BJ (cell line): Measurements from ENCODE around the gene CTNNA2. TPM values are rescaled to one million over a fixed set of nuclear protein-coding genes. Genes with fewer than 3 reads are reported as not detected.

Source experiments
- CTCF ChIA-PET: fragments of 350-600 bp; formaldehyde crosslinking; extraction: SDS; loops from one replicate; lab custom pipeline; 2021; ENCODE audit warnings: antibody characterized with exemption, inconsistent platforms; lab: Yijun Ruan, JAX
- POLR2A ChIA-PET: fragments of 300-600 bp; sonication (Branson Sonifier 250); formaldehyde crosslinking; extraction: SDS; loops from one replicate; lab custom pipeline; 2021; ENCODE audit warnings: antibody characterized with exemption; lab: Charles Lee
- DNase-seq: peaks from one replicate; pipeline ENCODE4 v3.0.0-alpha.2; 2011; ENCODE audit warnings: low read depth
- H3K27me3 ChIP-seq: 2 replicates; pipeline ENCODE4 v1.6.0; 2011; ENCODE audit warnings: low read length; ENCODE audit not compliant: control insufficient read depth, insufficient read depth
- H3K36me3 ChIP-seq: 2 replicates; pipeline ENCODE4 v1.5.1; 2011; ENCODE audit warnings: low read length; ENCODE audit not compliant: control insufficient read depth, insufficient read depth
- H3K4me3 ChIP-seq: 2 replicates; pipeline ENCODE4 v1.5.1; 2011; ENCODE audit warnings: low read depth, mild to moderate bottlenecking, control low read depth, low read length
- CTCF ChIP-seq: IDR thresholded peaks from 2 replicates; pipeline ENCODE4 v1.5.1; 2011; ENCODE audit warnings: low read depth, mild to moderate bottlenecking, control low read depth, inconsistent platforms, low read length, moderate library complexity; ENCODE audit not compliant: insufficient read depth
- polyA plus RNA-seq: library from polyadenylated mRNA; depleted of rRNA; stranded (reverse); fragments of >200 nt; gene quantifications from 2 replicates; pipeline ENCODE4 v1.2.3, GENCODE V29; 2011

The CTNNA2 gene
- polyA plus RNA-seq, 1 experiment = not detected

GRCh38 chr2:79758749-79759282 lies 246.0 kb downstream of the CTNNA2 start:
- Histone ChIP-seq H3K4me3 (no peak overlapping the region), H3K36me3 (no peaks in the 10 kb centered on the region), H3K27me3 (no peaks in the 10 kb centered on the region)
- no peak for DNase-seq
- ChIA-PET CTCF (no interaction called here), POLR2A (no interaction called here)
- TF ChIP-seq CTCF = no peak

GRCh38 chr2:79770926-79771325 lies 258.1 kb downstream of the CTNNA2 start:
- Histone ChIP-seq H3K4me3 (no peak overlapping the region), H3K27me3 (no peaks in the 10 kb centered on the region), H3K36me3 (no peaks in the 10 kb centered on the region)
- POLR2A ChIA-PET = no interaction called here
- DNase-seq = no peak
- no peak for TF ChIP-seq CTCF
- CTCF ChIA-PET = no interaction called here

- no peaks in the 10 kb centered on the region for H3K27me3 ChIP-seq
- H3K36me3 ChIP-seq = no peaks in the 10 kb centered on the region
- CTCF ChIA-PET = interaction anchor here (1.2 kb wide), 1 partner anchor 20 kb away, joined by 3 read pairs; no protein-coding TSS in a partner anchor
- POLR2A ChIA-PET = no interaction called here
- no peak for TF ChIP-seq CTCF
- no peak overlapping the region for H3K4me3 ChIP-seq
- no peak for DNase-seq
Measured at GRCh38 chr2:79771493-79771892, 258.6 kb downstream of the CTNNA2 start.

- ChIA-PET CTCF (no interaction called here), POLR2A (no interaction called here)
- no peak for DNase-seq
Measured at GRCh38 chr2:79774016-79774415, 261.2 kb downstream of the CTNNA2 start.

GRCh38 chr2:79776461-79776860 lies 263.6 kb downstream of the CTNNA2 start:
- no peak for TF ChIP-seq CTCF
- Histone ChIP-seq H3K27me3 (no peaks in the 10 kb centered on the region), H3K4me3 (no peak overlapping the region), H3K36me3 (no peaks in the 10 kb centered on the region)
- ChIA-PET CTCF (no interaction called here), POLR2A (no interaction called here)
- DNase-seq = no peak

More at GRCh38 chr2:79774016-79774415, 261.2 kb downstream of the CTNNA2 start:
- TF ChIP-seq CTCF = no peak
- H3K27me3 ChIP-seq = no peaks in the 10 kb centered on the region
- no peaks in the 10 kb centered on the region for H3K36me3 ChIP-seq
- H3K4me3 ChIP-seq = no peak overlapping the region
